Ovary (tissue), 9 donors: ENCODE results near the gene SREBF1. TPM values are rescaled to one million over a fixed set of nuclear protein-coding genes. Genes with fewer than 3 reads are reported as not detected.

Source experiments
- DNase-seq, 5 donors: peaks; one replicate each; pipeline ENCODE4 v3.0.0-alpha.2; 2019 to 2020
- H3K27ac ChIP-seq, 2 donors: fragments of 200-600 bp; one replicate each; pipeline versions ENCODE4 v1.5.1 to v1.8.0; 2019 to 2022
- H3K27me3 ChIP-seq: fragments of 200-600 bp; one replicate; pipeline ENCODE4 v1.8.0; 2022
- H3K36me3 ChIP-seq: fragments of 200-600 bp; sonication (generic); one replicate; pipeline ENCODE4 v1.5.1; 2019
- H3K4me1 ChIP-seq: one replicate; pipeline ENCODE4 v1.8.1; 2013; ENCODE audit warnings: mild to moderate bottlenecking, moderate library complexity; ENCODE audit not compliant: insufficient read depth
- H3K4me3 ChIP-seq: fragments of 200-600 bp; sonication (generic); one replicate; pipeline ENCODE4 v1.5.1; 2017
- H3K9me3 ChIP-seq, 2 donors: fragments of 200-600 bp in 1 of 2; sonication (generic) in 1 of 2; one replicate each; pipeline versions ENCODE4 v1.5.1 to v1.8.1; 2013 to 2019; ENCODE audit warnings: mild to moderate bottlenecking in 1 of 2, moderate library complexity in 1 of 2
- CTCF ChIP-seq, 3 donors: fragments of 450-650 bp in 2 of 3; fragments of 200-600 bp in 1 of 3; IDR thresholded peaks; one replicate each; pipeline versions ENCODE4 v1.5.1 to v1.8.0; 2016 to 2022; ENCODE audit warnings: antibody characterized with exemption in 3 of 3, mild to moderate bottlenecking in 1 of 3
- EP300 ChIP-seq: sonication (generic); formaldehyde crosslinking; IDR thresholded peaks from one replicate; pipeline ENCODE4 v1.6.1; 2017; ENCODE audit warnings: antibody characterized with exemption
- POLR2A ChIP-seq: fragments of 450-650 bp; IDR thresholded peaks from one replicate; pipeline ENCODE4 v1.6.1; 2017; ENCODE audit warnings: antibody characterized with exemption, mild to moderate bottlenecking, moderate library complexity
- WGBS, 3 donors: extraction: QIAGEN DNeasy Blood & Tissue Kit in 1 of 3; methylation state at CpG; one replicate each; pipeline versions ENCODE4 v1.1.5 to v1.1.7; 2013 to 2017; 5-methylcytosine and 5-hydroxymethylcytosine counted together
- intact Hi-C, 4 donors: fragments of 100-400 bp; cut with DNase I; formaldehyde crosslinking; loops; one replicate each; pipeline versions ENCODE4 v1.11.0 to v1.15.1; 2022 to 2023
- polyA plus RNA-seq, 2 donors: library from polyadenylated mRNA; stranded (reverse); fragments of 200-250 nt in 1 of 2; fragments of 350-450 nt in 1 of 2; fragmentation: Illumina TruSeq in 1 of 2; extraction: RNeasy Lipid Tissue Mini Kit (QIAGEN cat#74804) in 1 of 2; gene quantifications; one replicate each; pipeline ENCODE4 v1.2.3, GENCODE V29; 2013 to 2014
- total RNA-seq, 7 donors: library from RNA; depleted of rRNA in 2 of 7; stranded (reverse); fragments of >200 nt in 2 of 7; fragmentation: NEBNext Ultra II Directional in 3 of 7; extraction: Animal tissue kit (Norgen Biotek cat#: 25700) in 3 of 7; gene quantifications; one replicate each; pipeline versions ENCODE4 v1.1.0 to v1.2.4, GENCODE V29; 2016 to 2023
- donor health status: DM: no; HTN: no; CAD: no; lungs with moderate emphysema.
- donor health status: DM: no; HTN: no; CAD: no.
- donor health status: Bipolar disorder and iron deficiency.
- donor health status: DM: yes; HTN: yes; CAD: no.
- donor health status: DM: no; HTN: no; CAD: no.
- donor health status: DM: yes; HTN: yes; CAD: no.

Gene SREBF1
- total and polyA plus RNA-seq, 9 donors: 24.3 to 190 (median 88.2) TPM

DNA sequence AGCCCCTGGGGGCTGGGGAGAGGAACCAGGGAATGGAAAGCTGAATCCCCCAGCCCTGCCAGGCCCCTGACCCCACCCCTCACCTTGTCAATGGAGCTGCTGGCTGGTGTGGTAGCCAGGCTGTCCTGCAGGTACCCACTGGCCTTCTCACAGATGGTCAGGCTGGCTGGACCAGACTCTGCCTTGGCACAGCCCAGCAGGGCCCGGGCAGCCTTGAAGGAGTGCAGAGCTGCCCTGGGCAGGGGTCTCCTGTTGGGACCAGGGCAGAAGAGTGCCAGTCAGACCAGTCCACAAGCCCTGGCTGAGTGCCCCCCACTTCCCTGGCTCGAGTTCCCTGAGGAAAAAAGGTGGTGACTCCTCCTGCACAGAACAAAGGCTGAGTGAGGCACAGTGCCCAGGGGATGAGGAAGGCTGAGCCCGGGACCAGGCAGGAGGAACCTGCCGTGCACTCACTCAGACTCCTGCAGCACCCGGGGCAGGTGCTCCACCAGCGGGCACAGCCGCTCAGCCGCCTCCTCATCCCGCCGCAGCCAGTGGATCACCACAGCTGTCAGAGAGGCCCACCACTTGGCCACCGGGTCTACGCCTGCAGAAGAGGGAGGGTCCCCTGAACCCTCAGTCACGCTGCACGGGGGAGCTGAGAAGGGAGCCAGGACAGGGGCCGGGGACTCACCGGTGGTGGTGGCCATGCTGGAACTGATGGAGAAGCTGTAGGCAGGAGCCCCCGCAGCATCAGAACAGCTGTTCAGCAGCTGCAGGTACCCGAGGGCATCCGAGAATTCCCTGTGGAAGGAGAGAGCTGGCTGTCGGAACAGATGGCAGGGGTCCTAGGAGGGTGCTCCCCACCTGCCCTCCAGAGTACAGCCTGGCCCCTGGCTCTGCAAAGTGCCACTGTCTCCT lies 22.4 kb downstream of the SREBF1 start:
- Histone ChIP-seq H3K9me3 (no peaks in the 10 kb centered on the region), H3K36me3 (no peaks in the 10 kb centered on the region), H3K4me1 (peaks cover 14% of the 10 kb centered on the region), H3K27ac (peak overlapping the region in 1 of 2 donors; percentile 14), H3K4me3 (no peak overlapping the region), H3K27me3 (no peaks in the 10 kb centered on the region)
- TF ChIP-seq POLR2A: no peak
- no peak for TF ChIP-seq EP300
- TF ChIP-seq CTCF (IDR thresholded peaks at IDR 0.05): no peak
- intact Hi-C loops: loop anchor here (5.0 to 10.0 kb wide), 5 partner anchors 43 to 460 kb away; partner anchors contain the start of genes ATPAF2 (in 1 of the 4) and GID4 (in 1 of the 4)
- DNase-seq: no peak
- 80 to 82% (median 80%) methylated on average over 15 to 20 of the region's 20 CpGs for WGBS, 3 donors

GRCh38 chr17:17813725-17814095 lies 23.1 kb downstream of the SREBF1 start:
- H3K27me3 ChIP-seq: no peaks in the 10 kb centered on the region
- no peaks in the 10 kb centered on the region for H3K9me3 ChIP-seq
- no peaks in the 10 kb centered on the region for H3K36me3 ChIP-seq
- no peak for TF ChIP-seq POLR2A
- no peak for TF ChIP-seq CTCF (IDR thresholded peaks at IDR 0.05)
- no peak for TF ChIP-seq EP300
- intact Hi-C loops: loop anchor here (2.0 to 10.0 kb wide), 6 partner anchors 44 to 459 kb away; partner anchors contain the start of genes ATPAF2 (in 1 of the 4) and GID4 (in 1 of the 4)
- peaks cover 14% of the 10 kb centered on the region for H3K4me1 ChIP-seq
- no peak for DNase-seq
- 70 to 82% (median 77%) methylated on average over 13 to 16 of the region's 16 CpGs for WGBS, 3 donors
- H3K27ac ChIP-seq: peak overlapping the region in 1 of 2 donors; percentile 66
- H3K4me3 ChIP-seq: no peak overlapping the region

DNA sequence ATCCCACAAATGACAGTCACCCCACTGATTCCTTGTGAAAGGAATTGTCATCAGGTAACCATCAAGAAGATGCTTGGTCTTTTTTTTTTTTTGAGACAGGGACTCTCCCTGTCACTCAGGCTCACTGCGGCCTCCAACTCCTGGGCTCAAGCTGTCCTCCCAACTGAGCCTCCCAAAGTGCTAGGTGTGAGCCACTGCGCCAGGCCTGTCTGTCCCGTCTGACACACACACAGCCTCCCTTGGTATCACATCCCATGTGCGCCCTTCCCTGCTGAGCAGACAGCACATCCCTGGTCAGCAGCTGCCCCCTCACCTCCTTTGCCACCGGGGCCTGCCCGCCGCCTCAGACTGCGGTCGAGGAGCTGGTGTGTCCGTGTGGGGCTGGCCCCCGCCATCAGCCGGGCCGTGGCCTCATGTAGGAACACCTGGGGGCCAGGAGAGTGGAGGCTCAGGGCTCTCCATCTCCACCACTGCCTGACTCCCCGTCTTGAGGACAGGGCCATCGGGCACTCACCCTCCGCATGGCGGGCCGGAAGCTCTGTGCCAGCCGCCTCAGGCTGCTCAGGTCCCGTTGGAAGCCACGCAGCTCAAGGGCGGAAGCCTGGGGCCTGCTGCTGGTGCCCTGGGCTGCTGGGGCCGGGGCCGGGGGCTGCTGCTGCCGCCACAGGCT lies 23.6 kb downstream of the SREBF1 start:
- Histone ChIP-seq H3K9me3 (no peaks in the 10 kb centered on the region), H3K4me3 (no peak overlapping the region), H3K27ac (peak overlapping the region; percentile 5 to 66), H3K36me3 (no peaks in the 10 kb centered on the region), H3K4me1 (peaks cover 14% of the 10 kb centered on the region), H3K27me3 (no peaks in the 10 kb centered on the region)
- DNase-seq: no peak
- TF ChIP-seq CTCF (IDR thresholded peaks at IDR 0.05) (no peak), POLR2A (no peak)
- WGBS, 3 donors: 93 to 95% (median 94%) methylated on average over 15 to 25 of the region's 25 CpGs
- intact Hi-C loops: loop anchor here (2.0 to 10.0 kb wide), 6 partner anchors 44 to 458 kb away; partner anchors contain the start of genes ATPAF2 (in 1 of the 4) and GID4 (in 1 of the 4)

DNA sequence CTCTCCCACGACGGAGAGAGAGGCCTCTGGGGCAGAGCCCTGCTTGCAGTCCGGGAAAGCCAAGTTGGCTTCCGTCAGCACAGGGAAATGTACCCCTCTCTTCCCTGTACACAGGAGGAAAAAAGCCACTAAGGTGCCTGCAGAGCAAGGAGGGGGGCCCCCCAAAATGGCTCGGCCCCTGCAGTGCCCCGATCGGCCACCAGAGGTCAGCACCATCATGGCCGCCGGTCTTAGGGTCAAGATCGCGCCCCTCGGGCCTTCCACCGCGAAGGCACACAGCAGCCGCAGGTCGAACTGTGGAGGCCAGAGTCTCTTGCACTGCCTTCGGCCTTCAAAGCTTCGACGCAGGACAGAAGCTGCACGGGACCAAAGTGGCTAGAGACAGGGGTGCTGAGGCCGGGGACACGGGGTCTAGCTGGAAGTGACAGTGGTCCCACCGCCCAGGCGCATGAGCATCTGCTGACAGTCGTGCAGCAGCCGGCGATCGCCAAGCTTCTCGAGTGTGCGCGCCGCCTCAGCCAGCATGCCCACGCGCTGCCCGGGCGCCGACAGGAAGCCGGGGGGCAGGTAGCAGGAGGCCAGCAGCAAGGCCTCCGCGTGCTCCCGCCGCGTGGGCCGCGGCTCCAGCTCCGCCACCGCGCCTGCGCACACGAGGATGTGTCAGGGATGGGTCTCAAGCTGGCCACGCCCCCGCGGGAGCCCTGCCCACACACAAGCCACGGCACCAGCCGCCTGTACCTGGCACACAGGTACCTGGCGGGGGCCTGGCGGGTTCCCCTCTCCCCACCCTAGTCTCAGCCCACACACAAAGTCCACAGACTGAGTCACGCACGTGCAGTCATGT lies 24.4 kb downstream of the SREBF1 start:
- peaks cover 14% of the 10 kb centered on the region for H3K4me1 ChIP-seq
- no peaks in the 10 kb centered on the region for H3K36me3 ChIP-seq
- peak overlapping the region; percentile 5 to 66 for H3K27ac ChIP-seq

More for the DNA sequence above, 24.4 kb downstream of the SREBF1 start:
- no peaks in the 10 kb centered on the region for H3K9me3 ChIP-seq
- H3K27me3 ChIP-seq: no peaks in the 10 kb centered on the region
- intact Hi-C loops: loop anchor here (2.0 to 10.0 kb wide), 6 partner anchors 45 to 458 kb away; partner anchors contain the start of genes ATPAF2 (in 1 of the 4) and GID4 (in 1 of the 4)
- peak; percentile 80 to 91 (median 87) for DNase-seq
- TF ChIP-seq POLR2A: no peak
- TF ChIP-seq EP300: no peak
- TF ChIP-seq CTCF (IDR thresholded peaks at IDR 0.05): peak; percentile 98 to 99 (median 99)
- H3K4me3 ChIP-seq: no peak overlapping the region
- 23 to 30% (median 30%) methylated on average over 52 to 59 of the region's 59 CpGs for WGBS, 3 donors
